NCI-H748 (cell line): ENCODE results near the gene RFT1.
A peak's percentile ranks its signal among the peaks of the same experiment; 100 is the strongest.
"Not testable (repeated sequence)": the region's sequence is repeated elsewhere in the genome, so short reads cannot be mapped to it uniquely, and the experiment has no call there.

ENCODE experiments used
- DNase-seq: peaks from one replicate; lab custom pipeline; 2025; ENCODE audit not compliant: unreplicated experiment; lab: John Stamatoyannopoulos, UW

Gene RFT1

DNA sequence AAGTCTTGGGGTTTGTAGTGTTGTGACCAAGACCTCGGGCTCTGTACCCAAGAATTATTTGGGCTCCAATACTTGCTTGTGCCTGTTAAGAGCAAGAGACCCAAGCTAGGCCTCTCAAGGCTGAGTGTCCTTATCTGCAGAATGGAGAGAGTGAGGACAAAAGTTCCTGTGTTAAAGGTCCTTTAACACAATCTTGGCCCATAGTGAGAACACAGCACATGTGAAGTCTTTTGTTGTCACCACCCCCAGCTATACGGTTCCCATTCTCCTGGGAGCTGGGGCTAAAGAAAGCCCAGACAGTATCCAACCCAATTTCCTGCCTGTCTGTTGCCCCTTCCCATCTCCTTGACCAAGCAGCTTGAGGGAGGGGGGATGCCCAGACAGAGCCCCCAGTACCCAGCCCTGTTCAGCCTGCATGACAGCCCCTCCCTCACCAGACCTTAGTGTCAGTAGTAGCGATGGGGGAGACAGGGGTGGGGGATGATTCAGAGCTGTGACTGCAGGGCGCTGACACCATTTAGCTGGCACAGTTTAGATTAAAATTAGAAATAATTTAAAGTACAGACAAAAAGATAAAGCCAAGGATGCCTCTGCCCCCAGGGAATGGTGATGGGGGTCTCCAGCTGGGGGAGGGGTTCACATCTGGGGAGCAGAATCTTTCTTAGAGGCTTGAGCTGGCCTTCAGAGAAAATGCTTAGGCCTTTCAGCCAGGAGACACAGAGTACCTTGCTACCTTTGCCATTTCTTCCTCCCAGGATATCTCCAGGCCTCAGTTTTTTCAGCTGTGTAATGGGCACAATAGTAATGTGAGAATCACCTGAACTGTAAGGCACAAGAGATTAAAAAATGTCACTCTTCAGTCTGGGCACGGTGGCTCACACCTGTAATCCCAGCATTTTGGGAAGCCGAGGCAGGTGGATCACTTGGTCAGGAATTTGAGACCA, 33.5 kb upstream of the RFT1 start:
- no peak for DNase-seq

DNA sequence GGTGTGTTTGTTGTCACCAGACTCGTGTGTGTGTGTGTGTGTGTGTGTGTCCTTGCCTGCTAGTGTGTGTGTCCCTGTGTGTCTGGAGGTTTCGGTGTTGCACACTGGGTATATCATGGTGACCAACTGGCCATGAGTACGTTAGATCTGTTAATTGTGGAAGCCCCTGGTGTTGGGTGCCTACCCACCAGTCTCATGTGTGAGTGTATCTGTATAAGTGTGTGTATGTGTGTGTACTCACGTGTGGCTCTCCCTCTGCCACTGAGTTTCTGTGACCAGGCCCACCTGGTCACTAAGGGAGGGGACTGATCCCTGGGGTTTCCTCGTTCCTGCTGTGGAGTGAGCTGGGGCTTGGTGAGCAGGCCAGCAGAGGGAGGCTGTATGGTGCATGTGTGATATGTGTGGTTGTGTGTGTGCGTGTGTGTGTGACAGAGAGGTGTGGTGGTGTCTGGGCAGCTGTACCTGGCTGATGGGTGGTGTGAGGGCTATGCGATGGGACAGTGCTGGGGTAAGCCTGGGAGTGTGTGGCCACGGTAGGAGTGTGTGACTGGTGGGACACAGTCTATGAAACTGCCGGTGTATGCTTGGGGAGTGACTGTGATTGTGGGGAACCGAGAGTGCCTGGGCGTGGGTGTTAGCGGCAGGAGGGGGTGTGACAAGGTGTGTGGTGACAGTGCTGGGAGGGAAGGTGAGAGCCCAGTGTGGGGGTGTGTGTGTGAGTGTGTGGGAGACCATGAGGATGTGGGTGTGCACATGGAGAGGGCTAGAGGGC, 32.6 kb upstream of the RFT1 start:
- no peak for DNase-seq

DNA sequence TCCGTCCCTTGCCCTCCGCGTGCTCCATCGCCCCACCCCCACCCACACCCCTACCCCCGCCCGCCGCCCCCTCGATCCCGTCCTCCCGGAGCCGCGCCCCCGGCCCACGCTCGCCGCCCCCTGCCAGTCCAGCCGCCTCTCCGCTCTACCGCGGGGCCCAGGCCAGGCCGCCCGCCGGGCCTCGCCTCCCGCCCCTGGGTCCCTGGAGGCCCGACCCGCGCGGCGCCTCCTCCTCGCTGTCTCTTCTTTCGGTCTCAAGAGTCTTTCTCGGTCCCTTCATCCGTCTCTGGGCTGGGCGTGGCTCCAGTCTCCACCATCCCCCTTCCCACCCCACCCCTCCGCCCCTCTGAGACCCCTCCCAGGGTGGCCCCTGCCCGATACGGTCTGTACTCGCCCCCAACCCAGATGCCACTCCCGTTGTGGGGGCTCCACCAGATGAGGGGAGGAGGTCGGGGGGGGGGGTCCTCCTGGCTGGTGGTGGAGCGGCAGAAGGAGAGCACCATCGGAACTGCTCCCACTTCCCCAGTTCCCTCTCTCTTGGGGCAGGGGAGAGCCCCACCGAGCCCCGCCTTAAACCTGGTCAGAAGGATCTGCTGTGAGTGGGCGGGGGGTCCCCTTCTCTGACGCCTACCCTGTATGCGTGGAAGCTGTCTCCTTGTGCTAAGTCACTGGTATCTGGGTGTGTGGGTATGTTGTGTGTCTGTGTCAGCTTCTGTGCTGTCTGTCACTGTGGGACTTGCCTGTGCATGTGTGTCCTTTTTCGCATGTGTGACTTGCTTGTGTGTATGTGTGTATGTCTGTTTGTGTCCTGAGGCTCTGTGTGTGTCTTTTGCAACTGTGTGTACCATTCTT, 31.8 kb upstream of the RFT1 start:
- peak; percentile 50 for DNase-seq

DNA sequence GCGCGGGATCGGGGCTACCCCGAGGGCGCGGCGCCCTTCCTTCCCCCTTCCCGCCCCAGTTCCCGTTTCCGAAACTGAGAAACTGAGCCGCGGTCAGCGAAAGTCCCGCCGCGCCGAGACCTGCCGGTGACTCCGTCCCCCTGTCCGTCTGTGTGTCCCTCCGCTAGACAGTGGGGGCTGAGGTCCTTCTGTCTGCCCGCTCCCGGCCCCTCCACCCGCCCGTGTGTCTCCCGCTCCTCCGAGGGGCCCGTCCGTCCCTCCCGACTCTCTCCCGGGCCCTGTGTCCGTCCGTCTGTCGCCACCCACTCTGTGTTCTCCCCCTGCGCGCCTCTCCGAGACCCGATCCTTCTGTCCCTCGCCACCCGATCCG, 31.2 kb upstream of the RFT1 start:
- no peak for DNase-seq

DNA sequence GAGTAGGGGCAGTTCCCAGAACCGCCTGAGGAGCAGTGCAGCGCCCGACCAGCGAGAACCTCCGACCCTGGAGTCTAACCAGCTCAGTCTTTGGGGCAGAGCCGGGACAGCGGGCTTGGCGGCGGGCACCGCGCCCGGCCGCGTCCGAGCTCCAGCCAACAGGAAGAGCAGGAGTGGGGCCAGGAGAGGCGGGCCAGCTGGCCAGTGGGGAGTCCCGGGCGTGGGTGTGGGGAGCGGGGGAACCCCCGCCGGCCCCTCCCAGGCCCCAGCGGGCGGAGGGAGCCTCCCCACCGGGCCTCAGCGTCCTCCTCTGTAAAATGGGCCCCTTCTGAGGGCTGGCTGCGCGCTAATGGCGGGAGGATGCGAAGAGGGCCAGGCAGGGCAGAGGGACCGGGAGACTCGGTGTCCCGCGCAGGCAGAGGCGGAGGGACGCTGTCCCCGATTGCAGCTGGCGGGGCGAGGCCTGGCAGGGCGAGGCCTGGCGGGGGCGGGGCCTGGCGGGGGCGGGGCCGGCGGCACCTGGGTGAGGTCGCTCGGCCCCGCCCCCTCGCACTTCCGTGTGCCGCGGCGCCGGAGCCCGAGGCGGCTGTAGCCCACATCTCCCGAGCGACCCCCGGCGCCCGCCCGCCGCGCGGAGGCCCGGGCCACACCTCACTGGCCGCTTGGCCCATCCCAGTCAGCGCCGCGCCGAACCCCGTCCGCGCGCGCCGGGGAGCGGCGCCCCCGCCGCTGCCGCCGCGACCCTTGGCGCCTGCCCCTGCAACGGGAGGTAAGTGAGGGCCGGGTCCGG, 30.6 kb upstream of the RFT1 start, which contains the start of gene PRKCD:
Gene PRKCD (plus strand): TSS at position 550 of the 790 bp plus-strand sequence. CDS start 17,214 bp downstream, outside the sequence.
- DNase-seq = peak; percentile 77

DNA sequence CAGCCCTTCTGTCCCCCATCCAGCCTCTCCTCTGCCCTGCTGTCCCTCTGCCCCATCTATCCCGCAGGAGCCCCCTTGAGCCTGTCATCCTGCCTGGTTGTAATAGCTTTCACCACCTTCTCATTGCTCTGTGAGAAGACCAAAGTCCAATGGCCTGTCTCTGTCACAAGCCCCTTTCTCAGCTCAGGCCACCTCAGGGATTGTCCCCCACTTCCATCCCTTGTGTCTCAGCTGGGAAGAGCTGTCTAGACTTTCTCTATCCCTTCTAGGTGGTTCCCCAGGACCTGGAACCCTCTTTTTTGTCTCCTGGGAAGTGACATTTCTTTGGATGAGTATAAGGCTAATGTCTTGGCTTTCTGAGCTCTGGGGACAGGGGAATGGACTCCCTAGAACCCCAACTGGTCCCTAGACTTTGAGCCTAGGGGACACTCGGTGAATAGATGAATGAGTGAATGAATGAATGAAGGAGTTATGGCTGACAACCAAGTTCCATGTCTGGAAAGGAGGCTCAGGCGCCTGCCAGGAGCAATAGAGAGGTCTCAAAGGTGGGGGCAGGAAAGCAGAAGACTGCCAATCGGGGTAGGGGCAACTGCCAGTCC, 29.9 kb upstream of the RFT1 start:
- no peak for DNase-seq

DNA sequence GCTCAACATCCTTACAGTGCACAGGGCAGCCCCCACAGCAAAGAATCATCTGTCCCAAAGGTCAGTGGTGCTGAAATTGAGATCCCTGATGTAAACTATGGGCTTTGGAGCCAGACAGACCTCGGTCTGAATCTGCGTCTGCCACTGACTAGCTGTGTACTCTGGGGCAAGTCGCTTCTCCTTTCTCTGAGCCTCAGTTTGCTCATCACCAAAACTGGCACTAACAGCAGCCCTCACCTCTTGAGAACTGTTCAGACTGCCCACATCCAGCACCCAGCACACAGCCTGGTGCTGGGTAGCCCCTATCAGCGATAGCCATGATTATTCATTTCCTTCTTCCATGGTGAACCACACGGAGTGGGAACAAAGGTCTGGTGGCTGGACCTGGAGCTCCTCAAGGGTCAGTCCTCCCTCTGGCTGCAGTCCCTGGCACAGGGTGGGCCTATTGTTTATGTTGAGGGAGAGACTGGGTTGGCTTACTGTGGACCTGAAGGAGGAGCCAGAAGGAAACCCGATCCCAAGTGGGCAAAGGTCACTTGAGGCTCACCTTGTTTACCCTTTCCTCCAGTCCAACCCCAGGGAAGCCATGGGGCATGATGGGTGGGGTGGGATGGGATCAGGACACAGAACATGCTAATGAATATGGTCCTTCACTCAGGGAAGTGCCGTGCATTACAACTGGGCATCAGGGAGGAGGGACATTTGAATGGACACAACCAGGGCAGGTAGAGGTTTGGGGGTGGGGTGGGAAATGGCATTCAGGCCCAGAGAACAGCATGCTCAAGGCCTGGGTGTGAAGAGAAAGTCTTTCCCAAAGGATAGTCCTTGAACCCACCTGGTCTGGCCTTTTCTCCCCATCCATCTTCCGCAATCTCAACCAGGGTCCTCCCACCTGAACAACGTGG, 29.2 kb upstream of the RFT1 start:
- DNase-seq = no peak

DNA sequence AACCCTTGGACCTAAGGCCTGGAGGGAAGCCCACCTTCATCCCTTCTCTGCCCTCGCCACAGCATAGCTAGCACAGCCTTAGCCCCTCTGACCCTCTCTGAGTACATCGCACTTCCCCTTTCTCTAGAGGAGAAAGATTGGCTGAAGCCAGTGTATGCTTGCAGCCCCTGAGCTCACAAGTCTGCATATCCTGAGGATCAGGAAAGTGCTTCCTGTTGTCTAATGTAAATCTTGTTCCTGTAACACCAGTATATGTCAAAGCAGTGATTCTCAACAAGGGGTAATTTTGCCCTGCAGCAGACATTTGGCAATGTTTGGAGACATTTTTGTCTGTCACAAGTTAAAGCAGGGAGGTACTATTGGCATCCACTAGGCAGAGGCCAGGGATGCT, 28.5 kb upstream of the RFT1 start:
- no peak for DNase-seq

DNA sequence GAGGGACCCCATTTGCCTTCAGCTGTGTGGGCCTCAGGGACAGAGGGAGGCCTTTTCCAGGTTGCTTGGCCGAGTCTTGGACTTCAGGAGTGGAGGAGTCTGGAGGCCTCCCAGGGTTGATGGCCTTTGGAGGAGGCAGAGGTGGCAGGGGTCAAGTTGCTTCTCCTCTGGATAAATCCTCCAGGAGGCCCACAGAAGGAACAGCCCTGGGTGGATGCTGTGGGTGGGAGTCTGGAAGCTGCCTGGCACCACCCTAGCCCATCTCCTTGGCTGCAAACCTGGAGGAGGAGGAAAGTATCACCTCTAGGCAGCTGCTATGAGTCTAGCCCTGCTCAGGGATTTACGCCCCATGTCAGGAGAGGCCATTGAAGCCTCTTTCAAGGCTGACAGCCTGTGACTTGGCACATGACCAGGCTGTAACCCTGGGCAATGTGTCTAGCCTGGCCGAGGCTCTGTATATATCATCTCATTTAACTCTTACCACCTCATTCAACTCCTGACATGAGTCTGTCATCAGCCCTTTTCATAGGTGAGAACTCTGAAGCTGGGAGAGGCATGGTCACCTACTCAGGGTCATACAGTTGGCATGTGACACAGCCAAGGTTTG, 27.8 kb upstream of the RFT1 start:
- DNase-seq = no peak

DNA sequence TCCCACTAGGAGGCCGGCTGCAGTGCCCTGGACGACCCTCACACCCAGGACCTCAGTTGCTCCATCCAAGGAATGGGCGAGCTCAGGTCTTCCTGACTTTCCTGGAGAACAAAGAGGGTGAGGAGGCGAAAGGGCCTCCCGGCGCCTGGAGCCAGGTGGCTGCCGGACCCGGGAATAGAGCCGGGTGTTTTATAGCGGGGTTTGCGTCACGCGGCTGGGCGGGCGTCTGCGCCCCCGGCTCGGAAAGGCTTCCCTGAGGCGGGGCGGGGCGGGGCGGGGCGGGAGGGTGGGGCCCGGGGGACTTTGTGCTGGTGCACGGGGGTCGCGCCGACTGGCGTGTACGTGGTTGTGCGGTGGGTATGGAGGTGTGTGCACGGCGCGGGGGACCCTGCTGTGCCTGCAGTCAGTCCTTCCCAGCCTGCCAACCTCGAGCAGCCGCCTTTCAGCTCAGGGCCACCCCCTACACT, 26.2 kb upstream of the RFT1 start:
- no peak for DNase-seq

DNA sequence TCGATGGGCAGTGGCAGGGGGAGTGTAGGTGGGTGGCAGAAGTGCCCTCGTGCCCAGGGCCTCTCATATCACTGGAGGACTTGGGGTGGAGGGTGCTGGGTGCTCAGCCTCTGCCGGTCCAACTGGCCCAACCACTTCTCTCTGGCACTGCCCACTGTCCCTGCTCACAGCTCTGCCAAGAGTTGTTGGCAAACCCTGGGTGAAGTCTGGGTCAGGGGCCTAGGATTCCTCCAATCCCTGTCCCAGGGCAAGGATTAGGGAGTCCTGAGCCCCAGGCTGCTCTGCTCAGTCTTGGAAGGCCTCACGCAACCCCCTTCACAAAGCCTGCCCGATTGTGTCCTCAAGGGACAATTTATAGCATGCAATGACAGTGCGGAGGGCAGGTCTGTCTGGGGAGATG, 25.5 kb upstream of the RFT1 start:
- no peak for DNase-seq

DNA sequence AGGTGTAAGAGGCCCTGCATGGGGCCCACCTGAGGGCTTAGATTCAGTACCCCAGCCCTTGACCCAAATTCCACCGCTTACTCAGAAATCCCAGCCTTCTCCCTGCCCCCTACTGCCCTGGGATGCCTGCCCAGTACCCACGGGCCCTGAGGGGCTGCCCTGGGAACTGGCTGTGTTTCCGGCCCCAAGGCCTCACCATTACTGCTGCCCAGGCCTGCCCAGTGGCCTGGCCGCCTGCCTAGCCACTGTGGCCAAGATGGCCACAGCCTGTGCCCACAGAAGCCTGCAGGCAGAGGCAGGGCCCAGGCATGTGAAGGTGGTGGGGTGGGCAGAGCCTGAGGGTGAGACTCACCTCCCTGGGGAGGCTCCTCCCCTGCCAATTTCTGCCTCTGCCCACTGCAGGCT, 24.6 kb upstream of the RFT1 start:
- no peak for DNase-seq

DNA sequence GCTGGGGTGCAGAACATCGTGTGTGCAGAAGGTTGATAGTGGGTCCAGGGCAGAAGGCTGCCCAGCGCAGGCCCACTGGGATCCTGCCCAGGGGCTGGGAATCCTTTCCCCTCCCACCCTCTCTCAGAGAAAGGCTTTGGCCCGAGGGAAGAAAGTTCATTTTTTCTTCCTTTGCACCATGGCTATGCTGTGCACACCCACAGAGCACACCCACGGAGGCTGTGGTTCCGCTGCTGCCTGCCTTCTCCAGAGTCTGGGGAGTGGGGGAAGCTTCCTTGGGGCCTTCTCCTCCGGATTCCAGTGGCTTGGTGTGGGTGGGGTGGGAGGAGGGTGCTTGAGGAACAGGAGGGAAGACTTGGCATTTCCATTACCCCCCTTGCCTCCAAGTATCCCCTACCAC, 23.7 kb upstream of the RFT1 start:
- DNase-seq = no peak

DNA sequence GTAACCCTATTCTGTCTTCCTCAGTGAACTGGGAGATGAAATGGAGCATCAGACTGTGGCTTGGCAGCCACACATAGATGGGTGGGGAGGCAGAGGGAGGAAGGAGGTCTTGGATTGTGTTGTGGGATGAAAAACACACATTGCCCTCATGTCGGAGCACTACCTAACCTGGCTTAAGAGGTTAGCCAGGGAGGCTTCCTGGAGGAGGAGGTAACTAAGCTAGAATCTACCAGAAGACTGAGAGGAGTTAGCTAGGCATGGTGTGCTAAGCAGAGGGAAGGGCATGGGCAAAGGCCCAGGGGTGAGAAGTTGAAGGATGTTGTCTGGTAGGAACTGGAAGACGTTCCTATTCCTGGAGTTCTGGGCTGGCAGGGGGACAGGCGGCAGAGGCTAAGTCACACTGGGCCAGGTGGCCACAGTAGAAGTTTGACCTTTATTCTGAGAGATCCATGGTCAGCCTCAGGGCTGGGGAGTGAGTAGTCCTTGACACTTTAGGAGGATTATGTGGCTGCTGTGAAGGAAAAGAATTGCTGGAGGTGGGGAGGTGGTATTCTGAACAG, 23.1 kb upstream of the RFT1 start:
- no peak for DNase-seq

DNA sequence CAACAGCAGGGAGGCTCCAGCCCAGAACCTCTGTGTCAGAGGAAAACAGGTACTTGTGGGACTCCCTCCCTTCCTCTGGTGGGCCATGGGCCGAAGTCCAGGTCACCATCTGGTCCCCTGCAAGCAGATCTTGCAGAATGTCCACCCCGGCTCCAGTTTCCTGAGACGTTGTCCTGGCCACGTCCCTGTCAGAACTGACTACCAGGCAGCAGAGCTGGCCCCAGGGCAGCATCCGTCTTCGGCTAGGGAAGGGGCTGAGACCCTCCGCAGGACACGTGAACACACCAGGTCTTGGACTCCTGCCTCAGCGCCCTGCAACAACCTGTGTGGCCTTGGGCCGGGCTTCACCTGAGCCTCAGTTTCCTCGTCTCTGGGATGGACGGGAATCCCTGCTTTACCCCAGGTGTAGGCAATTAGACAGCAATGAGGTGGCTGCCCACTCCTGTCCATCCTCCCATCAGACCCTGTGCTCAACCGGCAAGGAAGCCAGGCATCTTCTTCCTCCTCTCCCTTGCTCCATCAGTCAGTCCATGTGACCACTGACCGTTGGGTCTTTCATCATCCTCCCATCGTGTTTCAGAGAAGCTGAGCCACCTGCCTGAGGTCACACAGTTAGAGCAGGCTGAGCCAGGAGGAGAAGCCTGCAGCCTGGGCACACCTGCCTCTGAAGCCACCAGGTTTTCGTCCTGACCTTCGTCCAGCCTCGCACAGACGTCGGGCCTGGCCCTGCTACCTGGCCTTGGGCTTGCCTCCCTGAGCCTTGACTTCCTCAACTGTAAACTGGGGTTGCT, 21.8 kb upstream of the RFT1 start:
- DNase-seq = no peak

DNA sequence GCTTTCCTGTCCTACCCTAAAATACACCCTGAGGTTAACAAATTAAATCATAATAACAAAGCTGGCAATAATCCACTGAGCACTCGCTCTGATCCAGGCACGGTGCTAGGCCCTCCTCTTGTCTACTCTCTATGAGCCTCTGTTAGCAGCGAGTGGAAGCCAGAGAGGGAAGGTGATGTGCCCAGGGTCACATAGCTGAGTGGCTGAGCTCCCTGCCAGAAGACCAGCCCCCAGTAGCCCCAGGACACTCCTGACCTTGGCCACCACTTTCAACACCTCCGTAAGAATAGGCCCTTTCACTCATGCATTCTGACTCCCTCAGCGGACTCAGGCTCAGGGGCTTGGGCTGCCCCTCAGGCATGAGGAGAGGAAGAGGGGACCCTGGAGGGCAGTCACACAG, 21.2 kb upstream of the RFT1 start:
- DNase-seq = no peak

DNA sequence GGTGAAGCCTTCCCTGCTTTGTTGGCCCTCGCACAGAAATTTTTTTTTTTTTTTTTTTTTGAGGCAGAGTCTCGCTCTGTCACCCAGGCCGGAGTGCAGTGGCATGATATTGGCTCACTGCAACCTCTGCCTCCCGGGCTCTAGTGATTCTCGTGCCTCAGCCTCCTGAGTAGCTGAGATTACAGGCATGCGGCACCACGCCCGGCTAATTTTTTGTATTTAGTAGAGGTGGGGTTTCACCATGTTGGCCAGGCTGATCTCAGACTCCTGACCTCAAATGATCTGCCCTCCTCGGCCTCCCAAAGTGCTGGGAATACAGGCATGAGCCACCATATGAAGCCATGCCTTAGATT, 20.8 kb upstream of the RFT1 start:
- DNase-seq = not testable (repeated sequence)
